HG03280 (cell line): Measurements from ENCODE around the gene ALMS1.
"Not testable (repeated sequence)": the region's sequence is repeated elsewhere in the genome, so short reads cannot be mapped to it uniquely, and the experiment has no call there.

Source experiments
- ATAC-seq: cut with Tn5 transposase; IDR thresholded peaks from one replicate; pipeline ENCODE4 v1.9.1; 2021; ENCODE audit warnings: mild to moderate bottlenecking, moderate library complexity; ENCODE audit not compliant: unreplicated experiment

ALMS1 gene, protein sequence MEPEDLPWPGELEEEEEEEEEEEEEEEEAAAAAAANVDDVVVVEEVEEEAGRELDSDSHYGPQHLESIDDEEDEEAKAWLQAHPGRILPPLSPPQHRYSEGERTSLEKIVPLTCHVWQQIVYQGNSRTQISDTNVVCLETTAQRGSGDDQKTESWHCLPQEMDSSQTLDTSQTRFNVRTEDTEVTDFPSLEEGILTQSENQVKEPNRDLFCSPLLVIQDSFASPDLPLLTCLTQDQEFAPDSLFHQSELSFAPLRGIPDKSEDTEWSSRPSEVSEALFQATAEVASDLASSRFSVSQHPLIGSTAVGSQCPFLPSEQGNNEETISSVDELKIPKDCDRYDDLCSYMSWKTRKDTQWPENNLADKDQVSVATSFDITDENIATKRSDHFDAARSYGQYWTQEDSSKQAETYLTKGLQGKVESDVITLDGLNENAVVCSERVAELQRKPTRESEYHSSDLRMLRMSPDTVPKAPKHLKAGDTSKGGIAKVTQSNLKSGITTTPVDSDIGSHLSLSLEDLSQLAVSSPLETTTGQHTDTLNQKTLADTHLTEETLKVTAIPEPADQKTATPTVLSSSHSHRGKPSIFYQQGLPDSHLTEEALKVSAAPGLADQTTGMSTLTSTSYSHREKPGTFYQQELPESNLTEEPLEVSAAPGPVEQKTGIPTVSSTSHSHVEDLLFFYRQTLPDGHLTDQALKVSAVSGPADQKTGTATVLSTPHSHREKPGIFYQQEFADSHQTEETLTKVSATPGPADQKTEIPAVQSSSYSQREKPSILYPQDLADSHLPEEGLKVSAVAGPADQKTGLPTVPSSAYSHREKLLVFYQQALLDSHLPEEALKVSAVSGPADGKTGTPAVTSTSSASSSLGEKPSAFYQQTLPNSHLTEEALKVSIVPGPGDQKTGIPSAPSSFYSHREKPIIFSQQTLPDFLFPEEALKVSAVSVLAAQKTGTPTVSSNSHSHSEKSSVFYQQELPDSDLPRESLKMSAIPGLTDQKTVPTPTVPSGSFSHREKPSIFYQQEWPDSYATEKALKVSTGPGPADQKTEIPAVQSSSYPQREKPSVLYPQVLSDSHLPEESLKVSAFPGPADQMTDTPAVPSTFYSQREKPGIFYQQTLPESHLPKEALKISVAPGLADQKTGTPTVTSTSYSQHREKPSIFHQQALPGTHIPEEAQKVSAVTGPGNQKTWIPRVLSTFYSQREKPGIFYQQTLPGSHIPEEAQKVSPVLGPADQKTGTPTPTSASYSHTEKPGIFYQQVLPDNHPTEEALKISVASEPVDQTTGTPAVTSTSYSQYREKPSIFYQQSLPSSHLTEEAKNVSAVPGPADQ (N-terminal part only)

GRCh38 chr2:73385504-73386341, at the start of gene ALMS1:
Gene ALMS1 (plus strand): TSS chr2:73385836. CDS start chr2:73385869, 33 bp downstream.
- peak; percentile 88 for ATAC-seq

- no peak for ATAC-seq
Measured at GRCh38 chr2:73337828-73338227, 47.8 kb upstream of the ALMS1 start.

- no peak for ATAC-seq
Measured at GRCh38 chr2:73339201-73339600, 46.4 kb upstream of the ALMS1 start.

DNA sequence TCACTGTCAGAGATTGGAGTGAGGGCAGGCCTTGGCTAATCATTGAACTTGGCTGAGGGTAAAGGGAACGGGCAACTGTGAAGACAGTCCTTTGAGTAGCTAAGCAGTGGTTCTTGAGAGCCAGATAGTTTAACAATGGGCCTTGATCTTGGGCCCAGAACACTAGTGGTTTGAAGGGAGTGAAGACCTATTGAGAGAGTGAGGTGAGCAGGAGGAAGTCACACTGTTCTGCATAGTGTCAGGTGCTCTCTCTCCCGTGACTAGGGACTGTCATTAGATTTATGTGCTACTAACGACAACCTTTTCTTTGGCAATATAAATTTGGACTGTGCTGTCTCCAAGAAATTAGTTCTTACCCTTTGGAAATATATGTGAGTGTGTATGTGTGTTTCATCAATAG, 44.6 kb upstream of the ALMS1 start:
- ATAC-seq = no peak

DNA sequence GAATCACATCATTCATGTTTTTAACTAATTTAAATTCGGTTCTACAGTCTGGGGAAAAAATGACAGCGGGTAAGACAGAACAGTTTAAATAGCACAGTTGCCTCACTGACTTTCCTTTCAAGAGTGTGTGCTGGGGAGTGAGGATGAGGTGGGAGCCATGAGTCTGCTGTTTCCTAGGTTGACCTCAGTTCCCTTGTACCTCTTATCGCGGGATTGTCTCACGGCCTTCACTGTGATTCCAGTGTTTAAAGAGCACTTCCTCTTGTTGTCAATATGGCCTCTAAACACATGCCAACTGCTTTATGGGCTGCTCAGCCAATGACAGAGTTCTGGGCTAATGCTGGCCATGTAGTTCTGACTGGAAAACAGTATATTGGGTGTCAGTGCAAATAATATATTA, 41.6 kb upstream of the ALMS1 start:
- ATAC-seq = no peak

DNA sequence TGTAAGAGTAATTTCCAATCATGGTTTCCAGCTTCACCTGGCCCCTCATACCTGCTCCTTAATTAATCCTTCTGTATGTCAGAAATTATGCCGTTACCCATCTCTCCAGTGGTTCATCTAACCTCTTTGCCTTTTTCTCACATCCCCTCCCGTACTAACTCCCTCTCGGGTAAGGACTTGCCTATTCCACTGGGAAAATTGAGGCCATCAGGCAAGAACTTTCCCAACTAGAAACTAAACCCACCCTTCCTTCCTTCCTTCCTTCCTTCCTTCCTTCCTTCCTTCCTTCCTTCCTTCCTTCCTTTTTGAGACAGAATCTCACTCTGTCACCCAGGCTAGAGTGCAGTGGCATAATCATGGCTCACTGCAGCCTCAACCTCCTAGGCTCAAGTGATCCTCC, 40.9 kb upstream of the ALMS1 start:
- not testable (repeated sequence) for ATAC-seq

- no peak for ATAC-seq
Measured at GRCh38 chr2:73350035-73350691, 35.5 kb upstream of the ALMS1 start.

- no peak for ATAC-seq
Measured at GRCh38 chr2:73356097-73356496, 29.5 kb upstream of the ALMS1 start.

DNA sequence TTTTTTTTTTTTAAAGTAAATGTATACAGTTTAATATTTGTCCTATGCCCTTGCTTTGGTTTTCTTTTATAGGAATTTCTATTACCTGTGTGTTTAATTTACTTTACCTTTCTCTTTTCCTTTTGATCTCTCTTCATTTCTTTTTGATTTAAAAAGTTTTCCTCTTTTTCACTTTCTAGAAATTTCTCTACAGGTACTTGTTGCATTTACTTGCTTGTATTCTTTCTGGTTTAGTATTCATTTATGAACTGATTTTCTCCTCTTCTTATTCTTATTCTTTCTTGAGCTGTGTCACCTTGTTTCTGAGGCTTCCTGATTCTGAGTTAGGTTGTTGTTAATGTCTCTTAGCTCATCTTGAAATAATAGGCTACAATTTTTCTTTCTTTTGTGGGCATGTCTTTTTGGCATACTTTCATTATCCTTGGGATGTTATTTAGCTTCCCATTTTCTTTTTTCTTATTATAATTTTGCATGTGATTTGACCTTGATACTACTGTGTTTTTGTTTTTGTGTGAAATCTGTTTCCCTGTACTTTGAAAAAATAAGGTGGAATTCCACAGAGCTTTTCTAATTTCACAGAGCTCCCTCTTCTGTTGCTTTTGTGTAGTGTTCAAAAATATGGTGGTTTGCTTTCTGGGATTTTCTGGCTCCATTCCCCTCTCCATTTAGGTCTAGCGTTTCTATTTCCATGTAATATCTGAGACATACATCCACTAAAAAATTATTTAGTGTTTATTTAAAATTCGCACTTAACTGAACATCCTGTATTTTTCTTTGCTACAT, 25.5 kb upstream of the ALMS1 start:
- no peak for ATAC-seq

DNA sequence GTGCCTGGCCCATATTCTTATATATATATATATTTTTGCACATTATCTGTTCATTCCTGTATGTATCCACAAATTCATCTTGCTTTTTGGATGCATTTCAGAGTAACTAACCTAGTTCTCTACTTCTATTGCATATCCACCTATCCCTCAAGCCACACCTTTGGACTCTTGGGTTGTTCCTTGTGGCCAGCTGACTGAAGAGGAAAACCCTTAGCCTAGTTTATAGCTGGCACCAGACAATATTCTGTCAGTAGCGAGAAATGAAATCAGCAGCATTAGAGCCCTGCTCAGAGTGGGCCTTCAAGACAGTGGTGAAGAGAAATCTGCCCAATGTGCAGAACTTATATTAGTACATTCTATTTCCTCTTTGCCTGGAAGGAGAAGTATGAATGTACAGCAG, 19.6 kb upstream of the ALMS1 start:
- no peak for ATAC-seq

GRCh38 chr2:73368781-73369180, 16.9 kb upstream of the ALMS1 start:
- ATAC-seq = no peak

GRCh38 chr2:73370348-73370747, 15.3 kb upstream of the ALMS1 start:
- no peak for ATAC-seq

DNA sequence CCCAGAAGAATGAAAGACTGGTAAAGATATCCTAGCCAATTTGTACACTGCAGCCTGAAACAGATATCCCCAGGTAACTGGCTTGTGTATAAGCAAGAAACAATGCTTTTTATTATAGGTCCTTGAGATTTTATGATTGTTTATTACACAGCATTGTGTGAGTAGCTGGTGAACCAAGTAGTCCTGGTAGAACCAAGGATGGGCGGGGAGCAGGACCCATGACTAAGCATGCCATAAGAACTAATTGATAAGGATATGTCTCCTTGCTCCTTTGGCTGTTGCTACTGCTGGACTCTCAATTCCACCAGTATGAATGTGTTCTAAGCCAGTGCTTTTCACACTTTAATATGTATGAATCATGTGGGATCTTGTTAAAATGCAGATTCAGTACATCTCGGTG, 12.3 kb upstream of the ALMS1 start:
- no peak for ATAC-seq

DNA sequence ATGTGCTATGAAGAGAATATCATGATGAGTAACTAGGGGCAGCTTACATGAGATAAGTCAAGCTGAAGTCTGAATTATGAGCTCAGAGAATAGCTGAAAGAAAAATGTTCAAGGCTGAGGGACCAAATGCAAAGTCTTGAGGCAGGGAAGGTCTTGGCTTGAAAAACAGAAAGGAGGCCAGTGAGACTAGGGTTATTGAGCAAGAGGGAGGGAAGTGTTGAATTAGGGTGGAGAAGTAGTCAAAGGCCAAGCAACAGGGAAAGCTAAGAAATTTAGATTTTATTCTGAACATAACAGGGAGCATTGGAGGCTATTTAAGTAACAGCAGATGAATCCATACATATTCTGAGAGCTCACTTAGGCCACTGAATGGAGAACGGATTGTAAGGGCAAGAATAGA, 11.4 kb upstream of the ALMS1 start:
- ATAC-seq = no peak

DNA sequence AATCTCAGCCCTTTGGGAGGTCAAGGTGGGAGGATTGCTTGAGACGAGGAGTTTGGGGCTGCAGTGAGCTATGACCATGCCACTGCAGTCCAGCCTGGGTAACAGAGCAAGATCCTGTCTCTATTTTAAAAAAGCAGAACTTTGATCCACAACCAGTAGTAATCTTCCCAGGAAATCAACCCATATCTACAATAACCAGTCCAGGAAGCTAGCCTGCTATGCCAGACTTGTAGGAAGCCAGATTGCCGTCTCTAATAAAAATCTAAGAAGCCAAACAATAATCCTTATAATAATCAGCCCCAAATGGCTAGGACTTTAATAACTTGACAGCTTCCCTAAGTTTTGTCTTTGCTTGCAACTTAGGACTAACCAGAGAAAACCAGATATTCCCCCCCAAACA, 9.0 kb upstream of the ALMS1 start:
- no peak for ATAC-seq

DNA sequence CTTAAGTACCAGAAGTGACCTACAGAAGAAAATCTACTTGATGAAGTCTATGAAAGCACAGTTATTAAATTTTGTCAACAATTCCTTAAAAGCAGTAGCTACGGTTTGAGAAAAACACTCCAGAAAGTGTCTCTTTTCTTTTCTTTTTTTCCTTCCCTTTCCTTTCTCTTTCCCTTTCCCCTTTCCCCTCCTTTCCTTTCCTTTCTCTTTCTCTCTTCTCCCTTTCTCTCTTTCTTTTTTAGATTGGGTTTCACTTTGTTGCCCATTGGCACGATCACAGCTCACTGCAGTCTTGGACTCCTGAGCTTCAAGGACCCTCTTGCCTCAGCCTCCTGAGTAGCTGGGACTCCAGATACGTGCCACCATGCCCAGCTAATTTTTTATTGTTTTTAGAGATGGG, 2.6 kb upstream of the ALMS1 start:
- ATAC-seq = no peak

DNA sequence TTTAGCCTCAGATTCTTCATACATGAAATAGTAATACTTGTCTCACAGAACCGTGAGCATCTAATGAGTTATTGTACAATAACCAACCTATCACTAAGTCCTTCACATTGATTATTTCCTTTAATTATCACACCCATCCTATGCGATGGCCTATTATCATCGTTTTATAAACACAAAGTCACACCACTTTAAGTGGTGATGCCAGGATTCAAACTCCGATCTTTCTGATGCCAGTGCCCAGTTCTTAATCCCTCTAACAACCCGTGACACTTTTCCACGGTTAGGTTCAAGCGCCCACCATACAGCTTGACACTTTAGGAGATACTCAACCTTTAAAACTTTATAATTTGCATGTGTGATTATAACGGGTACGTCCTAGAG, 523 bp upstream of the ALMS1 start:
- ATAC-seq = no peak

- peak; percentile 4 for ATAC-seq
Measured at GRCh38 chr2:73386342-73386868, 769 bp downstream of the ALMS1 start.
